Body of pancreas (tissue), 4 donors: ENCODE data around the gene GORASP1. TPM values are rescaled to one million over a fixed set of nuclear protein-coding genes. Genes with fewer than 3 reads are reported as not detected.

Source experiments
- ATAC-seq: fragments of 150-250 bp; one replicate; pipeline ENCODE4 v1.9.1; 2016
- DNase-seq, 4 donors: peaks; one replicate each; pipeline ENCODE4 v3.0.0-alpha.2; 2019
- H3K27ac ChIP-seq, 4 donors: fragments of 200-600 bp; sonication (generic); 1 replicate in 3 of 4; 2 replicates in 1 of 4; pipeline versions ENCODE4 v1.5.1 to v1.6.1; 2016 to 2019; ENCODE audit warnings: mild to moderate bottlenecking in 1 of 4, mixed read lengths in 1 of 4, moderate library complexity in 1 of 4
- H3K27me3 ChIP-seq, 2 donors: fragments of 200-600 bp; sonication (generic); one replicate each; pipeline ENCODE4 v1.6.0; 2016; ENCODE audit warnings: mild to moderate bottlenecking in 1 of 2
- H3K36me3 ChIP-seq, 2 donors: fragments of 200-600 bp; sonication (generic); replicated peaks in 1 of 2; 2 replicates each; pipeline ENCODE4 v1.5.1; 2016; ENCODE audit warnings: low read depth in 2 of 2; ENCODE audit not compliant: insufficient read depth in 1 of 2
- H3K4me1 ChIP-seq: fragments of 200-600 bp; sonication (generic); one replicate; pipeline ENCODE4 v1.6.0; 2016
- H3K4me3 ChIP-seq, 2 donors: fragments of 200-600 bp; sonication (generic); 1 replicate in 1 of 2; 2 replicates in 1 of 2; pipeline ENCODE4 v1.5.1; 2016 to 2019
- H3K9me3 ChIP-seq, 3 donors: fragments of 200-600 bp; sonication (generic); 1 replicate in 2 of 3; 2 replicates in 1 of 3; pipeline ENCODE4 v1.5.1; 2016
- CTCF ChIP-seq, 7 experiments: fragments of 450-650 bp in 4 of 7; fragments of 200-600 bp in 3 of 7; sonication (generic) in 3 of 7; IDR thresholded peaks; one replicate each; pipeline ENCODE4 v1.5.1; 2016 to 2019; ENCODE audit warnings: antibody characterized with exemption in 7 of 7
- POLR2A ChIP-seq, 3 donors: fragments of 450-650 bp; IDR thresholded peaks; one replicate each; pipeline ENCODE4 v1.6.1; 2016; ENCODE audit warnings: antibody characterized with exemption in 3 of 3, mild to moderate bottlenecking in 2 of 3
- WGBS, 2 donors: methylation state at CpG; one replicate each; pipeline ENCODE4 v1.1.5; 2017; 5-methylcytosine and 5-hydroxymethylcytosine counted together
- intact Hi-C: fragments of 100-400 bp; cut with DNase I; formaldehyde crosslinking; loops from one replicate; pipeline ENCODE4 v1.15.1; 2023
- total RNA-seq, 2 donors: library from RNA; depleted of rRNA; stranded (reverse); fragments of >200 nt; gene quantifications; one replicate each; pipeline ENCODE4 v1.1.0, GENCODE V29; 2016

The GORASP1 gene
- total RNA-seq, 2 donors from 2014 or later, result 38.4 to 53.1 TPM

DNA sequence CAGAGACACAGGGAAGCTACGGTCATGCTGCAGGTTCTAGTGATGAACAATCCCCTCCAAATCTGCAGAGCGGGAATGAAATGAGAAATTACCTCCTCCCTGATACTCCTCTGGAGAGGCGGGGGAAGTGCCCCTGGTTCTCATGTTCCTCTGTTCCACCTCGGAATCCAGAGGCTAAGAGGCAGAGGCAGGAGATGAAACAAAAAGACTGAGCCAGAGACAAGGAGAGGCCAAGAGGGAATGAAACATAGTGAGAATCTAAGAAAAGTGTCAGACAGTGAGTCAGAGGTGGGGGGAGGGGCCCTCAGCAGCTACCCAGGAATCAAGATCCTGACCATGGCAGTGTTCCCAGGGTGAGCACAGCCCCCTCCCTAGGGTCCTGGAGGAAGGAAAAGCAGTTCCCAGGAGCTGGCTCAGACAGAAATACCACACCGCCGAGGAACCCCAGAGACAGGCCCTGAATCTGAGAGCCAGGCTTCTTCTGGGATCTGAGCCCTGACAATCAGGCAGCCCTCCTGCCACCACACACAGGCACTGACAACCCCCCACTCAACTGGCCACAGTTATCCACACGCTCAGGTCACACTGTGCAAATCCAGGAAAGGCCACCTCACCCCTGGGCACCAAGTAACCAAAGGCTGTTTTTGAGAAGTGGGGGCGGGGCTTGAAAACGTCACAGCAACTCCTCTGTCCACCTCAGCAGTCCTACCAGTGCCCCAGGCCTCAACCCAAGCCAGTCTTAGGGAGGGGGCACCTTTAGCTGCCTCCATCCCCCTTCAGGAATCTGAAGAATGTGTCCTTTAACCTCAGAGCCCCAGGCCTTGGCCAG is 43.6 kb upstream of the GORASP1 start:
- intact Hi-C loops, result no loop called here
- H3K4me3 ChIP-seq, result no peak overlapping the region
- H3K27ac ChIP-seq, result peak overlapping the region; percentile 99 to 100 (median 100)
- H3K9me3 ChIP-seq, result no peaks in the 10 kb centered on the region
- H3K4me1 ChIP-seq, result peaks cover 89% of the 10 kb centered on the region
- no peak for TF ChIP-seq CTCF (IDR thresholded peaks at IDR 0.05)
- TF ChIP-seq POLR2A (IDR thresholded peaks at IDR 0.05), result peak; percentile 29 to 44 (median 33)
- WGBS, 2 donors, result 28 to 33% methylated on average over 9 of the region's 9 CpGs
- H3K36me3 ChIP-seq, result no peaks in the 10 kb centered on the region
- ATAC-seq (peak; percentile 12), DNase-seq (peak; percentile 86 to 95 (median 92))
- H3K27me3 ChIP-seq, result no peaks in the 10 kb centered on the region

GRCh38 chr3:39150148-39150802 is 42.8 kb upstream of the GORASP1 start:
- Histone ChIP-seq H3K27ac (peak overlapping the region; percentile 99 to 100 (median 100)), H3K4me3 (no peak overlapping the region), H3K4me1 (peaks cover 86% of the 10 kb centered on the region), H3K9me3 (no peaks in the 10 kb centered on the region), H3K27me3 (no peaks in the 10 kb centered on the region), H3K36me3 (peaks cover 0 to under 1% of the 10 kb centered on the region in 2 donors)
- no peak for DNase-seq
- intact Hi-C loops, result no loop called here
- ATAC-seq, result no peak
- 49 to 62% methylated on average over 5 of the region's 5 CpGs for WGBS, 2 donors
- no peak for TF ChIP-seq POLR2A (IDR thresholded peaks at IDR 0.05)
- TF ChIP-seq CTCF (IDR thresholded peaks at IDR 0.05), result peak in 2 of 7 experiments; percentile 3 to 16

DNA sequence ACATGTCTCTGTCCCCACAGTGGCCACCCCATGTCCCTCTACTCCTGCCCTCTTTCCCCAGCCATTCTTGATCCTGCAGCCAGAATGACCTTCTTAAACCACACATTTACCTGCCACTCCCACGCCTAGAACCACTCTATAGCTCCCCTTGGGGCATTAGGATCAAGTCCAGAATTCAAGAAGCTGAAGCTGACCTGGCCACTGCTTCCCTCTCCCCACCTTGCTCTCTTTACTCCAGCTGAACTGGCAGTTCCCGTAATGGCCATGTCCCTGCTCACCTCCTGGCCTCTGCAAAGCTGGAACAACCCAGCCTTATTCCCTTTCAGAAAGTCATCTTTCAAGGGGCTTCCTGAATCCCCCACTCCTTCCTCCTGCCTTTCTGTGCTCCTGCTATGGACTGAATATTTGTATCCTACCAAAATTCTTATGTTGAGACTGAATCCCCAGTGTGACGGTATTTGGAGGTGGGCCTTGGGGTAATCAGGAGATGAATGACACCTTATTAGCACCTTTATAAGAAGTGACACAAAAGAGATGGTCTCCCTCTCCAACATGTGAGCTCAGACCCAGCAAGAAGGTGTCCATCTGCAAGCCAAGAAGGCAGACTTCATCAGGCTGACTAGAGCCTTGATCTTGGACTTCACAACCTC is 42.2 kb upstream of the GORASP1 start:
- Histone ChIP-seq H3K36me3 (peaks cover 5 to 7% of the 10 kb centered on the region in 2 donors), H3K27me3 (no peaks in the 10 kb centered on the region), H3K4me3 (no peak overlapping the region), H3K27ac (peak overlapping the region in 3 of 4 donors; percentile 99 to 100 (median 100)), H3K4me1 (peaks cover 80% of the 10 kb centered on the region), H3K9me3 (no peaks in the 10 kb centered on the region)
- DNase-seq (no peak), ATAC-seq (no peak)
- WGBS, 2 donors, result 59 to 61% methylated on average over 3 of the region's 3 CpGs
- intact Hi-C loops, result loop anchor here (5.0 kb wide), 1 partner anchor 38 kb away; no protein-coding TSS in a partner anchor
- TF ChIP-seq POLR2A (IDR thresholded peaks at IDR 0.05) (no peak), CTCF (IDR thresholded peaks at IDR 0.05) (no peak)

GRCh38 chr3:39149059-39149455 is 41.6 kb upstream of the GORASP1 start:
- ATAC-seq (no peak), DNase-seq (no peak)
- H3K4me3 ChIP-seq, result no peak overlapping the region
- H3K9me3 ChIP-seq, result no peaks in the 10 kb centered on the region
- intact Hi-C loops, result loop anchor here (5.0 kb wide), 1 partner anchor 38 kb away; no protein-coding TSS in a partner anchor
- H3K36me3 ChIP-seq, result peaks cover 6 to 10% of the 10 kb centered on the region in 2 donors
- no peak for TF ChIP-seq POLR2A (IDR thresholded peaks at IDR 0.05)
- no peak for TF ChIP-seq CTCF (IDR thresholded peaks at IDR 0.05)
- H3K27me3 ChIP-seq, result no peaks in the 10 kb centered on the region
- H3K27ac ChIP-seq, result peak overlapping the region in 3 of 4 donors; percentile 99 to 100 (median 100)
- H3K4me1 ChIP-seq, result peaks cover 79% of the 10 kb centered on the region
- 46 to 50% methylated on average over 4 of the region's 4 CpGs for WGBS, 2 donors
